Kidney epithelial cell (primary cell): ENCODE results near the gene ASB11. TPM values are rescaled to one million over a fixed set of nuclear protein-coding genes. Genes with fewer than 3 reads are reported as not detected.
"Not testable (repeated sequence)": the region's sequence is repeated elsewhere in the genome, so short reads cannot be mapped to it uniquely, and the experiment has no call there.

ENCODE experiments used
- DNase-seq: peaks from one replicate; pipeline ENCODE4 v3.0.0-alpha.2; 2010; ENCODE audit warnings: low read depth
- H3K27me3 ChIP-seq: 2 replicates; pipeline ENCODE4 v1.6.0; 2011; ENCODE audit warnings: low read length; ENCODE audit not compliant: control insufficient read depth, insufficient read depth
- H3K36me3 ChIP-seq: 2 replicates; pipeline ENCODE4 v1.5.1; 2011; ENCODE audit warnings: low read length; ENCODE audit not compliant: control insufficient read depth, insufficient read depth
- H3K4me3 ChIP-seq: 2 replicates; pipeline ENCODE4 v1.5.1; 2011; ENCODE audit warnings: low read depth, mild to moderate bottlenecking, control low read depth, low read length
- CTCF ChIP-seq: IDR thresholded peaks from 2 replicates; pipeline ENCODE4 v1.5.1; 2011; ENCODE audit warnings: mild to moderate bottlenecking, moderate library complexity, low read length, control low read depth, inconsistent platforms; ENCODE audit not compliant: insufficient read depth, poor library complexity, severe bottlenecking
- total RNA-seq: library from RNA; depleted of rRNA; stranded (reverse); fragments of >200 nt; gene quantifications from 2 replicates; pipeline ENCODE4 v1.2.3, GENCODE V29; 2015

Gene ASB11
- total RNA-seq, 1 donor from 2014 or later = not detected

GRCh38 chrX:15293451-15293850, 22.0 kb downstream of the ASB11 start:
- H3K36me3 ChIP-seq = no peaks in the 10 kb centered on the region
- H3K4me3 ChIP-seq = no peak overlapping the region
- H3K27me3 ChIP-seq = no peaks in the 10 kb centered on the region
- DNase-seq = no peak
- no peak for TF ChIP-seq CTCF

GRCh38 chrX:15292861-15293260, 22.6 kb downstream of the ASB11 start:
- no peak for DNase-seq
- Histone ChIP-seq H3K36me3 (no peaks in the 10 kb centered on the region), H3K27me3 (no peaks in the 10 kb centered on the region), H3K4me3 (no peak overlapping the region)
- no peak for TF ChIP-seq CTCF

GRCh38 chrX:15277604-15278003, 37.8 kb downstream of the ASB11 start:
- TF ChIP-seq CTCF = no peak
- H3K27me3 ChIP-seq = no peaks in the 10 kb centered on the region
- no peak for DNase-seq
- H3K4me3 ChIP-seq = no peak overlapping the region
- no peaks in the 10 kb centered on the region for H3K36me3 ChIP-seq

GRCh38 chrX:15274946-15275345, 40.5 kb downstream of the ASB11 start:
- no peak for TF ChIP-seq CTCF
- Histone ChIP-seq H3K27me3 (no peaks in the 10 kb centered on the region), H3K4me3 (no peak overlapping the region), H3K36me3 (no peaks in the 10 kb centered on the region)
- DNase-seq = no peak

- not testable (repeated sequence) for H3K27me3 ChIP-seq, H3K36me3 ChIP-seq, DNase-seq, H3K4me3 ChIP-seq
Measured at GRCh38 chrX:15273275-15273674, 42.2 kb downstream of the ASB11 start.

- no peaks in the 10 kb centered on the region for H3K36me3 ChIP-seq
- H3K4me3 ChIP-seq = no peak overlapping the region
- no peak for DNase-seq
- TF ChIP-seq CTCF = no peak
- no peaks in the 10 kb centered on the region for H3K27me3 ChIP-seq
Measured at GRCh38 chrX:15271757-15272156, 43.7 kb downstream of the ASB11 start.
